Measurements from ENCODE around the gene SPIRE1. TPM values are rescaled to one million over a fixed set of nuclear protein-coding genes. Genes with fewer than 3 reads are reported as not detected.
A peak's percentile ranks its signal among the peaks of the same experiment; 100 is the strongest.

SPIRE1 gene
- total RNA-seq, 2 experiments from 2014 or later = 2.5 to 2.7 TPM

DNA sequence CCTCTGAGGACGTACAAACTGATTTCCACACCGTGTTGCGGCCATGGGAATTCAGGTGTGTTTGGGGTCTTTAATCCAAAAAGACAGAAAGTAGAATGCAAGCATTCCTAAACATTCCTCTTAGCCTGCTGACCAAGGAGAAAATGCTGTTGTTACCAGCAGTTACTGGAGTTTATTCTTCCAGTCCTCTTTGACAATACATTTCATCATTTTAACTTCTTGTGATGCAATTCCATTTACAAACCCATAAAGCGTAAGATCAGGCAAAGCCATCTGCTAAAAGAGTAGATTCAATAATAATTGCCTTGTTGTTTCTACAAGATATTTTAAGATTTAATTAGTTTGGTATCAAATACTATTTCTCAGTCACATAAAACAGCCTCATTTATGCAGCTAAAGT is 32.7 kb downstream of the SPIRE1 start:
- POLR2A ChIA-PET = no interaction called here
- Mint-ChIP-seq H3K4me1 (ENCODE audit: low read depth) (no peaks in the 10 kb centered on the region), H3K27me3 (ENCODE audit: low read depth) (peaks cover 15% of the 10 kb centered on the region), H3K4me3 (no peak overlapping the region), H3K27ac (no peak overlapping the region), H3K9me3 (ENCODE audit: insufficient read depth) (no peaks in the 10 kb centered on the region), H3K36me3 (ENCODE audit: low read depth) (no peaks in the 10 kb centered on the region)
- CTCF ChIA-PET = no interaction called here
- ATAC-seq (no peak), DNase-seq (no peak)

DNA sequence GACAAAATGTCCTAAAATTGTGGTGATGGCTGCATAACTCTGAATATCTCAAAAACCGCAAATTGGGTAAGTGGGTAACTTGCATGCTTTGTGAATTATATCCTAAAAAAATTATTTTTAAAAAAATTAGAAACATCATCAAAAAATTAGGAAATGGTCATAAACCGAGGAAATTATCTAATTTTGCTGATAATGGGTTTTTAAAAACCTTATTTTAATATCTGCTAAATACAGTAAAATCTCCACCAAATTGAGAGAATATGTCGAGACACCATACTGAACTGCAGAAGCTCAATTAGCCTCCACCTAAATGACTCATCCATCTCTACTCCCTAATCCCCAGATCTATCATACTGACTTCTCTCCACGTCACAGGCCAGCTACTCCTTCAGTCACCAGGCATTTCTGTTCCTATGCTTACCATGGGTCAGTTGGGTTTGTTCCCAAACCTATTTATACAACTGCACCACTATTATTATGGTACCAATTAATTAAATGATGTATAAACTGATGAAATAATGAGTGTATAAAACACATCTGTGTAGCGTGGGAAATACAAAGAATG is 36.1 kb downstream of the SPIRE1 start:
- H3K27me3 Mint-ChIP-seq (ENCODE audit: low read depth) = peaks cover 10% of the 10 kb centered on the region
- DNase-seq = no peak
- no peak overlapping the region for H3K4me3 Mint-ChIP-seq
- H3K4me1 Mint-ChIP-seq (ENCODE audit: low read depth) = no peaks in the 10 kb centered on the region
- H3K36me3 Mint-ChIP-seq (ENCODE audit: low read depth) = no peaks in the 10 kb centered on the region
- H3K27ac Mint-ChIP-seq = no peak overlapping the region
- ATAC-seq = no peak
- no peaks in the 10 kb centered on the region for H3K9me3 Mint-ChIP-seq (ENCODE audit: insufficient read depth)
- POLR2A ChIA-PET = no interaction called here
- CTCF ChIA-PET = no interaction called here

DNA sequence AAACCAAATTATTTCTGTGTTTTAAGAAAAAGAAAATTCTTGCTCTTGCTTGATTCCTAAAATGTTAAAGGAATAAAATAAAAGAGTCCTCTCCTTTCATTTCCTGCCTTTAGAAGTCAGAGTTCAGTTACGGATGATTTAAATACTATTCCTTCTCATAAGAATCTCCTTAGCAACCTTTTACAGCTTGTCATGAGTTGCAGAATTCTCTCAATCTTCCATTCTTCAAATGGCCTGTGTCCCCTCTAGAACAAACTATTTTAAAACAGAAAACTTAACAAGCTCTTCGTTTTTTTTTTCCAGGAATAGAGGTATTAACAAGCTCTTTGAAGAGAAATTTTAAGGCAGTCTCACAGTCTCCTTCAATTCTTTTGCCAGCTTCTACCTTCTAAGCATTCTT is 42.2 kb downstream of the SPIRE1 start:
- no peaks in the 10 kb centered on the region for H3K36me3 Mint-ChIP-seq (ENCODE audit: low read depth)
- ChIA-PET CTCF (interaction anchor here (1.0 kb wide), 1 partner anchor 224 kb away, joined by 4 read pairs; no protein-coding TSS in a partner anchor), POLR2A (no interaction called here)
- H3K27me3 Mint-ChIP-seq (ENCODE audit: low read depth) = peaks cover 11% of the 10 kb centered on the region
- H3K9me3 Mint-ChIP-seq (ENCODE audit: insufficient read depth) = no peaks in the 10 kb centered on the region
- DNase-seq = no peak
- no peak overlapping the region for H3K4me3 Mint-ChIP-seq
- ATAC-seq = no peak
- no peak overlapping the region for H3K27ac Mint-ChIP-seq
- no peaks in the 10 kb centered on the region for H3K4me1 Mint-ChIP-seq (ENCODE audit: low read depth)

DNA sequence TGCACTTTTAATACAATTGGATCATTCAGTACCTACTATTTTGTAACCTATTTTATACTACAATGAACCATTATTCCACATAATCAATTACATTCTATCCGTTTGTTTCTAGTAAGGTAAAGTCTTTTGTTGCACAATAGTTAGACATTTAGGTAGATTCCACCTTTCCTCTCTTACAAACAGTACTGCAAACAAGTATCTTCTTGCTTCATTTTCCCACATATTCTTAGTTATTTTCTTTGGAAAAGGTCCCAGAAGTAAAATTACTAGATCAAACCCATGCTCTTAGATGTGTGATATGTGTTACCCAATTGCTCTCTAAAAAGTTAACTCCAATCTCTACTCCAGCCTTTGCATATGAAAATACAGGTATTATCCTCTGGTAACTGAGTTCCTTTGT is 49.6 kb downstream of the SPIRE1 start:
- H3K4me3 Mint-ChIP-seq = no peak overlapping the region
- no peak overlapping the region for H3K27ac Mint-ChIP-seq
- H3K36me3 Mint-ChIP-seq (ENCODE audit: low read depth) = no peaks in the 10 kb centered on the region
- no peaks in the 10 kb centered on the region for H3K4me1 Mint-ChIP-seq (ENCODE audit: low read depth)
- CTCF ChIA-PET = no interaction called here
- ATAC-seq (no peak), DNase-seq (no peak)
- H3K27me3 Mint-ChIP-seq (ENCODE audit: low read depth) = peaks cover 25% of the 10 kb centered on the region
- H3K9me3 Mint-ChIP-seq (ENCODE audit: insufficient read depth) = no peaks in the 10 kb centered on the region
- POLR2A ChIA-PET = no interaction called here

DNA sequence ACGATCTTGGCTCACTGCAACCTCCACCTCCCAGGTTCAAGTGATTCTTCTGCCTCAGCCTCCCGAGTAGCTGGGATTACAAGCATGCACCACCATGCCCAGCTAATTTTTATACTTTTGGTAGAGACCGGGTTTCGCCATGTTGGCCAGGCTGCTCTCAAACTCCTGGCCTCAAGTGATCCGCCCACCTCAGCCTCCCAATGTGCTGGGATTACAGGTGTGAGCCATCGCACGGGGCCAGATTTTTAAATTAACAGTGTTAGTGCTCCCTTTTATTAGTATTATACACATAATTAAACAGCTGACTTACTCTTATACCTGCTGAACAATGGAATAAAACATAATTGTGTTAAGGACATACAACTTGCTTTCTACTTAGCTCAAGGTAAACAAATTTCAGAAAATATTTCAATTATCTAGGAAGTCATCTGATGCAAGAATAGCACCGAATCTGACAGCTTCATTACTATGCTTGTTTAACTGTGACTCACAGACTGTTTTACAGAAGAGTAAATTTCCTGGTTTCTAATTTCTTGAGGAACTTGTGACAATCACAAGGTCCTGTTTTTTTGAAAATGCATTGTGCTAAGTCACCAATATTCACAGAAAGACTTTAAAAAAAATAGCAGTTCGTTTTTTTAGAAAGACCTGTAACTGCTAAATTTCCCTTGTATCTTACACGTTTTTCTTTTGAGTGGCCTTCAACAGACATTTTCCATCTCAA is 51.2 kb downstream of the SPIRE1 start:
- ATAC-seq (no peak), DNase-seq (no peak)
- H3K27me3 Mint-ChIP-seq (ENCODE audit: low read depth) = peaks cover 21% of the 10 kb centered on the region
- H3K27ac Mint-ChIP-seq = no peak overlapping the region
- no peaks in the 10 kb centered on the region for H3K9me3 Mint-ChIP-seq (ENCODE audit: insufficient read depth)
- H3K4me3 Mint-ChIP-seq = no peak overlapping the region
- POLR2A ChIA-PET = no interaction called here
- no peaks in the 10 kb centered on the region for H3K36me3 Mint-ChIP-seq (ENCODE audit: low read depth)
- CTCF ChIA-PET = interaction anchor here (1.1 to 1.5 kb wide), 3 partner anchors 12 to 216 kb away, joined by 3 to 4 read pairs (median 3); no protein-coding TSS in a partner anchor
- H3K4me1 Mint-ChIP-seq (ENCODE audit: low read depth) = peaks cover 4% of the 10 kb centered on the region

DNA sequence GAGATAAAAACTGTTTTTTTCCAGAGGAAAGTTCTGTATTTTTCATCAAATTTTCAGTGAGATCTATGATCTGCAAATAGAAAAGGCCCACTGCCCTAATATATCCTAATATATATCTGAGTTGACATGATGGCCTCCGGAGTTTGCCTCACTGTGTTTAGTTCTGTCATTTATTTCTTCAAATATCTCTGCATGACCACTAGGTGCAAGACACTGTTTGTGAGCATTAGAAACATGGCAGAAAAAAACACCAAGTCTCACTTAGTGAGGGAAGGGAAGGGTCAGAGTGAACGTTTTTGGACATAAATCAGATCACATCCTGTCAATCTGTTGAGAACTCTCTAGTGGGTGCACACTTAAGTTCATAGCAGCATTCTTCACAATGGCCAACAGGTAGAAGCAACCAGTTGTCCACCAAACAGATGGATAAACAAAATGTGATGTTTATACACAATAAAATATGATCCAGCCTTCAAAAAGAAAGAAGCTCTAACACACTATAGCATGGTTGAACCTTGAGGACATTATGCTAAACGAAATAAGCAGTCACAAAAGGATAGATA is 53.4 kb downstream of the SPIRE1 start:
- no peak overlapping the region for H3K27ac Mint-ChIP-seq
- ChIA-PET CTCF (no interaction called here), POLR2A (no interaction called here)
- no peaks in the 10 kb centered on the region for H3K36me3 Mint-ChIP-seq (ENCODE audit: low read depth)
- peaks cover 6% of the 10 kb centered on the region for H3K27me3 Mint-ChIP-seq (ENCODE audit: low read depth)
- H3K4me3 Mint-ChIP-seq = no peak overlapping the region
- DNase-seq (no peak), ATAC-seq (no peak)
- peaks cover 14% of the 10 kb centered on the region for H3K4me1 Mint-ChIP-seq (ENCODE audit: low read depth)
- no peaks in the 10 kb centered on the region for H3K9me3 Mint-ChIP-seq (ENCODE audit: insufficient read depth)

DNA sequence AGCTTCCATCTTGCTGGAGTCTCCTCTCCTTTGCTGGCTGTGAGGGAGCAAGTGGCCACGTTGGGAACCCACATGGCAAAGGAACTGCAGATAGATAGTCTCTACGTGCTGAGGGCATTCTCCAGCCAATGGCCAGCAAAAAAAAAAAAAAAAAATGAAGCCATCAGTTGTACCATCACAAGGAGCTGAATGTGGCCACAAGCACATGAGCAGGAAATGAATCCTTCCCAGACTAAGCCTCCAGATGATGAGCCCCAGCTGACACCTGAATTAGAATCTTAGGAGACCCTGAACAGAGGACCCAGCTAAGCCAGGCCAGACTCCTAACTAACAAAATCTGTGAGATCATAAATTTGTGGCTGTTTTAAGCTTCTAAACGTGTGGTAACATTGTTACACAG is 57.9 kb downstream of the SPIRE1 start:
- H3K27me3 Mint-ChIP-seq (ENCODE audit: low read depth) = no peaks in the 10 kb centered on the region
- H3K4me1 Mint-ChIP-seq (ENCODE audit: low read depth) = peaks cover 42% of the 10 kb centered on the region
- no peak overlapping the region for H3K4me3 Mint-ChIP-seq
- H3K27ac Mint-ChIP-seq = no peak overlapping the region
- no peaks in the 10 kb centered on the region for H3K9me3 Mint-ChIP-seq (ENCODE audit: insufficient read depth)
- no peak for ATAC-seq
- H3K36me3 Mint-ChIP-seq (ENCODE audit: low read depth) = no peaks in the 10 kb centered on the region
- DNase-seq = no peak
- ChIA-PET CTCF (interaction anchor here (0.7 kb wide), 2 partner anchors 55 to 223 kb away, joined by 3 to 4 read pairs; partner anchors contain the start of gene AFG3L2), POLR2A (no interaction called here)

DNA sequence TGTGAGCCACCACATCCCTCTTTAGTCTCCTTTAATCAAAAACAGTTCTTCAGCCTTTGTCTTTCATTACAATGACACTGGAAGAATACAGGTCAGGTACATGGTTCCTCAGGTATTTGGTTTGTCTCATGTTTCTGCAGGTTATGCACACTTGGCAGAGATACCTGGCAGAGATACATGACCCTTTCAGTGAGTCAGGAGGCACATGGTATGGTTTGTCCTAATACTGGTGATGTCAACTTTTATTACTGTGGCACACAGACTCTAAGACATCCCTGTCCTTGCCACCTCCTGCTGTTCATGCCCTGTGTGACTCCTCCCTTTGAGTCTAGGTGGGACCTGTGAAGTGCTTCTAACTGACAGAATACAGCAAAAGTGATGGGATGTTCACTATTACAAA is 58.4 kb downstream of the SPIRE1 start:
- Mint-ChIP-seq H3K4me1 (ENCODE audit: low read depth) (peaks cover 42% of the 10 kb centered on the region), H3K9me3 (ENCODE audit: insufficient read depth) (no peaks in the 10 kb centered on the region), H3K27ac (no peak overlapping the region), H3K27me3 (ENCODE audit: low read depth) (no peaks in the 10 kb centered on the region), H3K36me3 (ENCODE audit: low read depth) (no peaks in the 10 kb centered on the region), H3K4me3 (no peak overlapping the region)
- ChIA-PET POLR2A (no interaction called here), CTCF (interaction anchor here (0.7 kb wide), 1 partner anchor 222 kb away, joined by 3 read pairs; the partner anchor contains the start of gene AFG3L2)
- DNase-seq (no peak), ATAC-seq (no peak)

DNA sequence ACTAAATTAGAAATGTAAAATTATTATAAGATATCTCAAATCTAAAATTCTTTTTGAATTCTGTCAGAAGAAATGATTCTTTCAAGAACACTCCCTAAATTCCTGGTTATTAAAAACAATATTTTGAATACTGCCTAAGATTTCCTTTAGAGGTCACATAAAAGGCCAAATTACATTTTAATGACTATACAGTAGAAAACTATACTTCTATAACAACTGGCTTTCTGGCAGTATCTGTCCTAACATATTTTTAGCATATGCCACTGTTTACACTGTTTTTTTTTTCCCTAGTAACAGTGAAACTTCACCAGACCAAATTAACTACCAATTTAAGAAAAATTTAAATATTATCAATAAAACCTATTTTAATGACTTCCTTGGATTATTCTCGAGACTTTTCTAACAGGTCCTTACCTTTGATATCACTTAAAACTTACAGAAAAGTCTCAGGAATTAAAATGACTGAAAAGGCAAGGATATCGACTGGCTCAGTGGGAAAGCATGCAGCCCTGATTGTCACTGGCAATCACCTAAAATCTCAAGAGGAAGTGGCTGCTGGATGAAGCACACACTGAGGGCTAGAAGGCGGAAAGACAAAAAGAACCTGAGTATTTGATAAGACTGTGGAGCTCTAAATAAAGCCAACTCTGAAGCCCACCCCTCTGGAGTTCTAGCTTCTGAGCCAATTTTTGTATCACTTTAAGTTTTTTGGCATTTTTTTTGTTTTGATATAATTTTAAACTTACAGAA is 59.6 kb downstream of the SPIRE1 start:
- ChIA-PET POLR2A (no interaction called here), CTCF (no interaction called here)
- DNase-seq (peak; percentile 30), ATAC-seq (no peak)
- Mint-ChIP-seq H3K27me3 (ENCODE audit: low read depth) (no peaks in the 10 kb centered on the region), H3K4me3 (no peak overlapping the region), H3K9me3 (ENCODE audit: insufficient read depth) (no peaks in the 10 kb centered on the region), H3K4me1 (ENCODE audit: low read depth) (peaks cover 42% of the 10 kb centered on the region), H3K36me3 (ENCODE audit: low read depth) (no peaks in the 10 kb centered on the region), H3K27ac (peak overlapping the region; percentile 58)

DNA sequence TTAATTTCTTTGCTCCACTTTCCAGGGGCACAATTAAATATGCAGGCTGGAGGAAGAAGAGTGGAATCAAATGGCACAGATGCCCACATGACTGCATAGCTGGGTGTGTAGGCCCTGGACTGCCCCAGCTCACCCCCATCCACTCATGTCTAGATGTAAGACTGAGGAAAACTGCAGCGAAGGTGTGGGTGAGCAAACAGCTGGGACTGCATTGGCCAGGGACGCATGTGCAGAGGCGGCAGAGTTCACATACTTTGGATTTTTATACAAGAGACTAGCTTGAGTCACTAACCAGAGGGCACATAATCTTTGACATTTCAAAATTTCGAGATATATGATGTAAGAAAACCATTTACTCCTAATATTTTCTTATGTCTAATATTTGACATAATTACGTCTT is 60.1 kb downstream of the SPIRE1 start:
- Mint-ChIP-seq H3K4me1 (ENCODE audit: low read depth) (peaks cover 42% of the 10 kb centered on the region), H3K36me3 (ENCODE audit: low read depth) (no peaks in the 10 kb centered on the region), H3K4me3 (no peak overlapping the region), H3K27ac (peak overlapping the region; percentile 4), H3K27me3 (ENCODE audit: low read depth) (no peaks in the 10 kb centered on the region), H3K9me3 (ENCODE audit: insufficient read depth) (no peaks in the 10 kb centered on the region)
- no peak for ATAC-seq
- ChIA-PET POLR2A (no interaction called here), CTCF (no interaction called here)
- no peak for DNase-seq

DNA sequence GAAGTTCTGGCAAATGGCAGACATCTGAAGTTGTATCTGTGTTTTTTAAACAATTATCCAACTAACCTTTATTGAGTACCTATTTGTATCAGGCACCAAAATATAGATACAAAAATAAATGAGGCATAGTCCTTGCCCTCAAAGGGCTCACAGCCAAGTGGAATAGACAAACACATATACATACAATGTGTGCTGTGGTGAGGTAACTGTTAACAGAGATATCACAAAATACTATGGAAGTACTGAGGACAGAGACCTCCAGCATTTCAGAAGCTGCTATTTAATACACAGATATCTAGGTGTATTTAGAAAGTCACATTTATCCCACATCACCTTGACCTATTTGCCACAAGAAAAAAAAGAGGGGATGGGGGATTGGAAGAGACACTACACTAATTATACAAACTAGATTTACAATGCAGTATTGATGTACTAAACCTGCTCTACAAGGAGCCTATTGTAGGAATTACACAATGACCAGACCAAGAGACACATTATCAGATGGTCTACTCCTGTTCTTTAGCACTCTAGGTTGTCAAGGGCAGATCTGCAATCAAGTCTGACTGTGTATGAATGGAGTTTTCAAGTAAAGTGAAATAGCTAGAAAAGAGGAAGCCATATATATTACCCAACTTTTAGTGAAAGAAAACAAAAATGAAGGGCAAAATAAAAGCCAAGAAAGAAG is 62.2 kb downstream of the SPIRE1 start:
- no peak overlapping the region for H3K27ac Mint-ChIP-seq
- ChIA-PET POLR2A (no interaction called here), CTCF (interaction anchor here (0.8 to 1.2 kb wide), 2 partner anchors 12 to 33 kb away, joined by 3 read pairs; no protein-coding TSS in a partner anchor)
- no peak overlapping the region for H3K4me3 Mint-ChIP-seq
- H3K27me3 Mint-ChIP-seq (ENCODE audit: low read depth) = no peaks in the 10 kb centered on the region
- H3K4me1 Mint-ChIP-seq (ENCODE audit: low read depth) = peaks cover 33% of the 10 kb centered on the region
- no peaks in the 10 kb centered on the region for H3K36me3 Mint-ChIP-seq (ENCODE audit: low read depth)
- no peak for ATAC-seq
- DNase-seq = no peak
- no peaks in the 10 kb centered on the region for H3K9me3 Mint-ChIP-seq (ENCODE audit: insufficient read depth)
